ENCODE results near the gene DCAF12L2.

DNA sequence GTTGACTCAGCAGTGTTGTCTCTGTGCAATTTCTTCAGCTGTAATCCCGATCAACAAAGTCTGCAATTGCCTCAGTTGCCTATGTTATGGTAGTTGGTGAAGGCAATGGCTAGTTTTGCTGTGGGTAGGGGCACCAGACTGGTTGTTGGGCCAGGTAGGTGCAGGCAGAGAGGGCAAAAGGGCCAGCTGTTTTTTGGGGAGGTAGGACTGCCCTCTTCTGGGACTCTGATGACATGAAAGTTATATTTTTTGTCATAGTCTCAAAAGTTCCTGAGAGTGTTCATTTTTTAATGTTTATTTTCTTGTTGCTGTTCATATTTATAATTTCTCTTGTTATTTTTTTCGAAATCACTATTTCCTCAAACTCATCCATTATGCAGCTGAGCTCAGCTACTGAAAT, 25.1 kb downstream of the DCAF12L2 start:
- TF ChIP-seq, protein P1, sequence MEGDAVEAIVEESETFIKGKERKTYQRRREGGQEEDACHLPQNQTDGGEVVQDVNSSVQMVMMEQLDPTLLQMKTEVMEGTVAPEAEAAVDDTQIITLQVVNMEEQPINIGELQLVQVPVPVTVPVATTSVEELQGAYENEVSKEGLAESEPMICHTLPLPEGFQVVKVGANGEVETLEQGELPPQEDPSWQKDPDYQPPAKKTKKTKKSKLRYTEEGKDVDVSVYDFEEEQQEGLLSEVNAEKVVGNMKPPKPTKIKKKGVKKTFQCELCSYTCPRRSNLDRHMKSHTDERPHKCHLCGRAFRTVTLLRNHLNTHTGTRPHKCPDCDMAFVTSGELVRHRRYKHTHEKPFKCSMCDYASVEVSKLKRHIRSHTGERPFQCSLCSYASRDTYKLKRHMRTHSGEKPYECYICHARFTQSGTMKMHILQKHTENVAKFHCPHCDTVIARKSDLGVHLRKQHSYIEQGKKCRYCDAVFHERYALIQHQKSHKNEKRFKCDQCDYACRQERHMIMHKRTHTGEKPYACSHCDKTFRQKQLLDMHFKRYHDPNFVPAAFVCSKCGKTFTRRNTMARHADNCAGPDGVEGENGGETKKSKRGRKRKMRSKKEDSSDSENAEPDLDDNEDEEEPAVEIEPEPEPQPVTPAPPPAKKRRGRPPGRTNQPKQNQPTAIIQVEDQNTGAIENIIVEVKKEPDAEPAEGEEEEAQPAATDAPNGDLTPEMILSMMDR (conservative IDR thresholded peaks at IDR 0.05; ENCODE audit: low read depth, low read length), result no peak
- TF ChIP-seq RAD21 (IDR thresholded peaks at IDR 0.05; ENCODE audit: low read length), result no peak
- TF ChIP-seq RFX5 (IDR thresholded peaks at IDR 0.05; ENCODE audit: low read depth, low read length), result no peak
- TF ChIP-seq NFE2L2 (IDR thresholded peaks at IDR 0.05; ENCODE audit: low read depth, low read length), result no peak
- TF ChIP-seq FOS (IDR thresholded peaks at IDR 0.05; ENCODE audit: low read depth, low read length), result no peak
- no peak for TF ChIP-seq CEBPB (IDR thresholded peaks at IDR 0.05; ENCODE audit: low read depth, low read length)
- TF ChIP-seq BHLHE40 (IDR thresholded peaks at IDR 0.05; ENCODE audit: low read depth, low read length), result no peak
- no peak for TF ChIP-seq POLR2A (IDR thresholded peaks at IDR 0.05; ENCODE audit: low read depth, low read length)
- no peak for TF ChIP-seq MAZ (IDR thresholded peaks at IDR 0.05; ENCODE audit: borderline replicate concordance, low read depth, low read length)
- TF ChIP-seq SMC3 (IDR thresholded peaks at IDR 0.05; ENCODE audit: low read depth, low read length), result no peak
- TF ChIP-seq, protein P2, sequence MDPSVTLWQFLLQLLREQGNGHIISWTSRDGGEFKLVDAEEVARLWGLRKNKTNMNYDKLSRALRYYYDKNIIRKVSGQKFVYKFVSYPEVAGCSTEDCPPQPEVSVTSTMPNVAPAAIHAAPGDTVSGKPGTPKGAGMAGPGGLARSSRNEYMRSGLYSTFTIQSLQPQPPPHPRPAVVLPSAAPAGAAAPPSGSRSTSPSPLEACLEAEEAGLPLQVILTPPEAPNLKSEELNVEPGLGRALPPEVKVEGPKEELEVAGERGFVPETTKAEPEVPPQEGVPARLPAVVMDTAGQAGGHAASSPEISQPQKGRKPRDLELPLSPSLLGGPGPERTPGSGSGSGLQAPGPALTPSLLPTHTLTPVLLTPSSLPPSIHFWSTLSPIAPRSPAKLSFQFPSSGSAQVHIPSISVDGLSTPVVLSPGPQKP (IDR thresholded peaks at IDR 0.05; ENCODE audit: borderline replicate concordance, low read depth, low read length), result no peak
- no peak for TF ChIP-seq USF2 (IDR thresholded peaks at IDR 0.05; ENCODE audit: low read depth, low read length)
- TF ChIP-seq RCOR1 (IDR thresholded peaks at IDR 0.05; ENCODE audit: insufficient replicate concordance, low read length), result no peak
- TF ChIP-seq MXI1 (IDR thresholded peaks at IDR 0.05; ENCODE audit: borderline replicate concordance, low read depth, low read length), result no peak
